T follicular helper cell (primary cell): ENCODE results near the gene UNC5B.

ENCODE experiments used
- DNase-seq: peaks from one replicate; pipeline ENCODE4 v3.0.0-alpha.2; 2020; ENCODE audit warnings: low read depth

UNC5B gene

DNA sequence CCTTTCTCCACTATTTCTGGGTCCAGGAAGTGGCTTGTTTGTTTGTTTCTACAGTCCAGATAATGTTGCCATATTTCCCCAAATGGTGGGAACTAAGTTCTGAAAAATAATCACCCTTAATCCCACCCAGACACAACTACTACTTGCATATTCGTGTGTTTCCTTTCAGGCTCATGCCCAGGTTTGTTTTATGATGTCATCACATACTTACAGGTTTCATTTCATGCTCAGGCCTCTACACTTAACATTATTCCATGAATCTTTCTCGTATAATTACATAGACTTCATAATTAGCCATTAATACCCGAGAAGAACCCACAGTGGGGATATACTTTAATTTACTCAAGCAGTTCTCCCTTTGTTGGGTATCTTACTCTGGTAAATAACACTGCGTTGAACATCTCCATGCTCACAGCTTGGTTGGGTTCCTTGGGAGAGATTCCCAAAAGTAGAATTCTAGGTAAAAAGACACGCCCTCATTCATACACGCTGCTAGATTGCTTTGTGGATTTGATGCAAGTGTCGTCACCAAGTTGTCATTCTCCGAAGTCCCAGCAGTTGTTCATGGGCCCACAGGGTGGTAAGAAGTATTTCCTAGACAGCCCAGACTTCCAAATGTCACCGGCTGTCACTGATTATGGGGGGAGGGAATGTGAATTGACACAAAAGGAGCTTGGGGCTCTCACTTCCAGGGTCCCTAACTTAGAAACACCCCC lies 42.6 kb downstream of the UNC5B start:
- no peak for DNase-seq

DNA sequence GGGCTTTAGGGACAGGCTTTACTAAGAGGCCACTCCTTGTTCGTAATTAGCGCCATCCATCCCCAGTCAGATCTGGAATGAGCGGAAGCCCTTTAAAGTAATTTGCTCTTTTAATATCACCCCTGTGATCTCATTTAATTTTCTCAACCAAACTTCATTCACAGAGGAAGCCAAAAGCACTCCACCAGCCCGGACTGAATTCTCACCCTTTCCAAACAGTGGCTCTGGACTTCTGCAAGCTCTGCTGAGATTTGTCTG lies 43.1 kb downstream of the UNC5B start:
- no peak for DNase-seq

DNA sequence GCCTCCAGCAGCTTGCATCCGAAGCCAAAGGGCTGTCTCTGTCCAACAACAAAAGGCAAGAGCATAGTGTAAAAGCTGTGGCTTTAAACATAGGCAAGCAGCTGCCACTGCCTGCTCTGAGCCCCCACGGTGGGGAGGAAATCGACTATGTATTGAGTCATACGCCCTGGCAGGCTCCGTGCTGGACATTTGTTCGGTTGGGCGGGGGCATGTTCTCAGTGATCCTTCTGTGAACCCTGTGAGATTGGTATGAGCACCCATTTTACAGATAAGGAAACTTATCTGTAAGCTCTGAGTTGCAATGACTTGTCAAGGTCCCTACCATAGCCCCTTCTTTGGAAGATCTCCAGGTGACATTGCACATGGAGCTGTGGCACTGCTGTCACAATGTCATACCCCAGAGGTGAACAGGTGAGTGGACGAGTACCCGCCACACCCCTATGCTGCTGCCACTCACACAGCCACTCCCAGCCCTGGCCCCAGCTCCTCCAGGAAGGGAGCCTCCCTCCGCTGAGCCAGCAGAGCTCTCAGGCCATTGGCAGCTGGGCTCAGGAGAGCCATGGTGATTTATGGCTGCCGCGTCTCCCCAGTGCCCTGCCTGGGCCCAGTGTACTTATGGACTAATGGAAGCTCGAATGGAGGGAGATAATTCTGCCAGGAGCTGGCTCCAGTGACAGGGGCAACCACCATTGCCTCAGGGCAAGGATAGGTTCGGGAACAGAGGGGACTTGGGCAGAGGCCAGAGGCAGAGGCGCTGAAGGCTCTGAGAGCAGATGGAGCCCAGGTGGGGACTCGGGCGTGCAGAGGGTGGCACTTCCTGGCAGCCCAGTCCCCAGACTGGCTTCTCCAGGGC lies 43.7 kb downstream of the UNC5B start:
- no peak for DNase-seq

DNA sequence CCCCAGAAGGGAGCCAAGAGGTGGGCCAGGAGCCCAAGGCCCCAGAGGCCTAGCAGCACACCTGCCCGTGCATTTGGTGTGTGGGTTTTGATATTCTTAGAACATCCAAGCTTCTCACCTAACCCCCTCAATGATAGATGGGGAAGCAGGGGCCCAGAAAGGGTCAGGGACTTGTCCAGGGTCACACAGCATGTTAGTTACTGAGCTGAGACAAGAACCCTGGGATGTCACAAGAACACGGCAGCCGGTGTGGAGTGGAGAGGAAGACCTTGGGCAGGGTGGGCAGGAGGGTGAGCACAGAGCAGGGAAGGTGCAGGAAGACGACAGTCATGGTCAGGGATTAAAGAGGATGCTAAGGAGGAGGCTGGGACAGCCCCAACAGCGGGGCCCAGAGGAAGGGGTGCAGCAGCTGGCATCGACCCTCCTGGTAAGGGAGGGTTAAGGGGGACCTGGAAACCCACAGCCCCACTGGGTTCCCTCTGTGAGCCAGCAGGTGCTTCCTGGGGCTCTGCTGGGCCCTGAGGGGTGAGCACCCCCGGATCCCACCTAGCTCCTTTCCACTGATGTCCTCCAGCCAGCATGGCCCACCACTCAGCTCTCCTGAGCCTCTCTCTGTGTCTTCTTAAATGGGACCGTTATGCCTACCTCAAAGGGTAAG lies 44.4 kb downstream of the UNC5B start:
- DNase-seq, result no peak

DNA sequence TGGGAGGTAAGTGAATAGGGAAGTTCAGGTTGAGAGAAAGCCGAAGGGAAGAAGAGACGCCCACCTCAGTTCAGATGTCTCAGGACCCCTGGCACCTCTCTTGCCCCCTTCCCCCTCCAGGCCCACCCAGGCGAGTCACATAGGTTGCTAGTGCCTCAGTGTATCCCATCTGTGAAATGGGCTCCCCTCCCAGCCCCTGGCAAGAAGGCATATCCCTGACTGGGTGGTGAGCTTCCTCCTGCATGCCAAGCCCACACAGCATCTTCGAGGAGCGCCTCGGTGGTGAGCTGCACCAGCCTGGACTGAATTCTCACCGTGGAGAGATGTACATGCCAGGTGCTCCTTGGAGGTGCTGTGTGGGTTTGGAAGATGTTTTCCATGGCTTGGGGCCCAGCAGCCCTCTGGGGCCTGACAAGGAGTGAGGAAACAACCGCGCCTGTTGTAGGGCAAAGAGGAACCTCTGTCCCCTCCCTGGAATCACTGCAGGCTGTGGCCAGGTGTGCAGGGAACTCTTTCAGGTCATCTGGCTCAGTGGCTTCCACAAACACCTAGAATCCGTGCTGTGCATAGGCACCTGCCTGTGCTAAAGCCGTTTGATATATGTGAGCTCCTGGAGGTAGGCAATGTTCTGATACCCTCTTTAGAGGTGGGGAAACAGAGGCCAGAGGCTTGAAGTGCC lies 45.1 kb downstream of the UNC5B start:
- no peak for DNase-seq

DNA sequence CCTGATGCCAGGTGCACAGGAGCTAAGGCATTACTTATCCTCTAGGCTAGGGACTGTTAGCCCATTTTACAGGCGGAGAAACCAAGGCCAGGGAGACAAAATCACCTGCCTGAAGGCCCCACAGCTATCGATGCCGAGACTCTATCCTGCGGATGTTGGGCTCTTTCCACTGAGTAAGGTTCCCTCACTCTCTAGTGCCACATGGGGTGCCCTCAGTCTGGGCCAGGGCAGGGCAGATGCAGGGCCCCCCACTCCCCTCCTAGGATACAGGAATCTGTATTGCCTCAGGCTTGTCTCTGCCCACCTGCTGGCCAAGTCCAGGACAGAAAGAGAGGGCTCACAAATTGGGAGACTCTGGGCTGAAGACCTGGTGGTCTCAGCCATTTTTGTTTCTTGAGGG lies 45.7 kb downstream of the UNC5B start:
- no peak for DNase-seq

DNA sequence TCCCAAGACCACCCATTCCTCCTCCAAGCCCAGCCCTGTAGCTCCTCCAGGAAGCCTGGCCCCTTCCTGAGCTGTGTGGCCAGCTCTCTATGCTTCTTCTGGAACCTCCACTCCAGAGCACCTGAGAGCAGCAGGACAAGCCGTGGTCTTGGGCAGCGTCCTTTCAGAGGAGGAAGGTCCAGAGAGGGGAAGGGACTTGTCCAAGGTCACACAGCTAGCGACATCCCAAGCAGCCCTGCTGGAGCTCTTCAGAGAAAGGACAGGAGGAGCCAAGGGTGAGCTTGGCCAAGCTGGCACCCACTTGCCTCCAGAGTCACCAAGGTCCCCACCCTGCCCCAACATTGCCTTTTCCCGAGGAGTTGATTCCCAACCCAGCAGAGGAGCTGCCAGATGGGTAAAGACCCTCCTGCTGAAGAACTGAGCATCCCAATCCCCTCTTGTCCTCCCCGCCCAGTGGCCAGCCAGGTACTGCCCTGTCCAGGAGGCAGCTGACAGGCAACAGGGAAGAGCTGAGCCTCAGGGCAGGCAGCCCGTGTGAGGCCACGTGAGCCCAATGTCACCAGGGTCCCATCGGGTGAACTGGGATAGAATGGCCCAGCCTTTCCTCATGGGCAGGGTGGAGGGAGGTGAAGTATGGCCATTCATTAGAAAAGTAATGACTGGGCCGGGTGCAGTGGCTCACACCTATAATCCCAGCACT lies 46.2 kb downstream of the UNC5B start:
- DNase-seq, result no peak

DNA sequence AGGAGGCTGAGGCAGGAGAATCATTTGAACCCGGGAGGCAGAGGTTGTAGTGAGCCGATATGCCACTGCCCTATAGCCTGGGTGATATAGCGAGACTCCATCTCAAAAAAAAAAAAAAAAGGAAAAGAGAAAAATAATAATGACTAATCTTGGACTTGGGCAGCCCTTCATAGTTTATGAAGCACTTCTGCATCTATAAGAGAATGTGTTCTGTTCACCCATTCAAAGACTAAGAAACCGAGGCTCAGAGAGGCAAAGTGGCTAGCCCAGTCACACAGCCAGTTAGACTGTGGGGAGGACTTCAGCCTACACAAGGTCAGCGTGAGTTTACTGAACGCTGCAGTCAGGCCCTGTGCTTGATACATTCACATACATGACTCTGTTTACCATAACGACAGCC lies 46.9 kb downstream of the UNC5B start:
- DNase-seq, result no peak

DNA sequence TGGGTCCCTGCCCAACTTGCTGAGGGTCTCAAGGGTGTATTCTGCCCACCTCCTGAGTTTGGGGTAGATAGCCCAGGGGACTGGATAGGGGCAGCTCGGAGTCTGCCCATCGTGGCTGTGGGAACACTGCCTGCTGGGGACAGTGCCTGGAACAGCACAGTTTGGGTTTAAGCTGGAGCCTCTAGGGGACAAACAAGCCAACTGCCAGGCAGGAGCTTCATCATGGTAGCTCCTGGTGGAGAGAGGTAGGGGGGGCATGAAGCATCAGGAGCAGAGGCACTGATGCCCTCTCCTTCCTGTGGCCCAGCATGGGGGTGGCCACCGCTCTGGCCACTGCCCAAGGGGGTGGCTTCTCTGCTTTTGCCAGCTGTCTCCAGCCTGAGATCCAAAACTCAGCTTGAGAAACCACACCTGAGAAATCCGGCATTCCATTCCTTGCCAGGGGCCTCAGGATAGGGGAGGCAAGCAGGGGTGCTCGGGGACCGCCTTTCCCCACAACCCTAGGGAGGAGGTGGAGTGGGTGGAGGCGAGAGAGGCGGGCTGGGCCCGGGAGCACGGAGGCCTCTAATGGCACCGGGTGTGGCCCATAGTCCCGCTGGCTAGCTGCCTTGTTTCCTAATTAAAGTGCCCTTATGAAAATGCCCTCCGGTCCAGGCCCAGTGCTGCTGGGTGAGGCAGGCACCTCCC lies 47.6 kb downstream of the UNC5B start:
- DNase-seq, result no peak

DNA sequence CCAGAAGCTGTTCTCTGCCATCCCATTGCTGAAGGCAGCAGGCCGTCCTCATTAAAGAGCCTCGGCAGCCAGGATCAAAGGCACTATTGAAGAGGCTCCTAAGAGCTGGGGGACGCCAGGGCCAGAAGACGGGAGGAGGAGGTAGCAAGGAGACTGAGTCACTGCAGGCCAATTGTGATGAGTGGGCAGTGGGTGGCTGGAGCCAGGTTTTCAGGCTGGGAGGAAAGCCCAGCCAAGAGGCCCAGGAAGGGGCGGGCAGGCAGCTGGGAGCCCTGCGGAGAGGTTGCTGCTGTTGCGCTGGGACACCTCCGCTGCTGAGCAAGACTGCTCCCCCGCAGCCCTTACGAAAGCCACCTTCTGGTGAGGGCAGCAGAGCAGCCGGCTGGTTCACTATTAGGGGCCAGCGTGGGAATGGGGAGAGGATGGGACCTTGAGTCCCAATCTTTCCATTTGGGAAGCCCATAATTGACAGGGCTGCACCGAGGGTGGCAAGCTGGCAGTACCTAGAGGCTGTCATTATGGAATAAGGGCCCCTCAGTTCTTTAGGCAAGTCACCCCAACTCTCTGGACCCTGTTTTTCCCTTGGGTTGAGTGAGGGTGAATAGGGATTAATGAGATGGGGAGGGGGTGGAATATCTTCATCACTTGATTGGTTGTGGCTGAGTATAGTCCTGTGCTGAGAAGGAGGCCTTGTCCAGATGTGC lies 48.4 kb downstream of the UNC5B start:
- no peak for DNase-seq

DNA sequence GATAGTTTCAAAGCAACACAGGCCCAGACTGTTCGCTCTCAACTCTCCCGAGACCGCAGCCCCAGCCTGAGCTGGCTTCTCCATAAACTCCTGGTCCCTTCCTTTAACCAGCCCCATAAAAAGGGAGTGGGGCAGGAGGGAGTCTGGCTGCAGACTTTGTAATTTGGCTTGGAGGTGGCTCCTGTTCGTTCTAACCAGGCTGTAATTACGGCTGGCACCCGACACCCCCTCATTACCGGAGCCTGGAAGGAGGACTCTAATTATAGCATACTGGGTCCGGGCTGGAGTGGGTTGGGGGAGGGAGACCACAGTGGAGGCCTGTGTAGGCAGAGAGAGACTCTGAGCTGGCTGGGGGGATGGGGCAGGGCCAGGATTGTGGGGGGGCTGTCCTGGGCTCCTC lies 49.7 kb downstream of the UNC5B start:
- DNase-seq, result no peak

DNA sequence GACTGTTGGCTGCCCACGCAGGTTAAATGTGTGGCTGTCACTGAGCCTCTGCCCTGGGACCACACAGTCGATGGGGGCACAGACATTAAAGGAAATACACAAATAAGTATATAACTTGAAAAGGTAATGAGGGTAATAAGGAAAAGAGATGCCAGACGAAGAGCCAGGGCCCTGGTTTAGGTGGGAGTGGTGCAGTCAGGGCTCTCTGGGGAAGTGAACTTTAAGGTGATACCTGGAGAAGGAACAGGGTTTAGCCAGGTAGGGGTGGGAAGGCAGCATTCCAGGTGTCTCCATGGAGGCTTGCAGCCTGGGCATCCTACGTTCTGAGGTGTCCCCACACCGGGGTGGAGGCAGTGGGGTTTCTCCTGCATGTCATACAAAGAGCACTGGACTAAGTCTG lies 50.4 kb downstream of the UNC5B start:
- DNase-seq, result no peak

DNA sequence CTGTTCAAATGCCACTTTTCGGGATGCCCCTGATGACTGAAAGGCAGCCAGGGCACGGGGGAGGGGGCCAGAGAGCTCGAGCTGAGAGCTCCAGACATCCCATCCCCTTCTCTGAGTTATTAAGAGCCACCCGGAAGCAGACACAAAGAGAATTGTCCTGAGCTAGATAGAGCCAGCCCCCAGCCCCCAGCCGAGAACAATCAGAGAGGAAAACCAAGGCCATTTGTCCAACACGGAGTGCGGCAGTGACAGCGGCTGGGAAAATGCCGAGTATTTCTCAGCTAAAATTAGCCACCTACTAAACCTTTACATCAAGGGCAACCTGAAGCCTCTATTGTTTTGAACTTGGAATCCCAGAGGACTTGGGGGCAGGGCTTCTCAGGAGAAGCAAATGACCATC lies 51.0 kb downstream of the UNC5B start:
- DNase-seq, result no peak

DNA sequence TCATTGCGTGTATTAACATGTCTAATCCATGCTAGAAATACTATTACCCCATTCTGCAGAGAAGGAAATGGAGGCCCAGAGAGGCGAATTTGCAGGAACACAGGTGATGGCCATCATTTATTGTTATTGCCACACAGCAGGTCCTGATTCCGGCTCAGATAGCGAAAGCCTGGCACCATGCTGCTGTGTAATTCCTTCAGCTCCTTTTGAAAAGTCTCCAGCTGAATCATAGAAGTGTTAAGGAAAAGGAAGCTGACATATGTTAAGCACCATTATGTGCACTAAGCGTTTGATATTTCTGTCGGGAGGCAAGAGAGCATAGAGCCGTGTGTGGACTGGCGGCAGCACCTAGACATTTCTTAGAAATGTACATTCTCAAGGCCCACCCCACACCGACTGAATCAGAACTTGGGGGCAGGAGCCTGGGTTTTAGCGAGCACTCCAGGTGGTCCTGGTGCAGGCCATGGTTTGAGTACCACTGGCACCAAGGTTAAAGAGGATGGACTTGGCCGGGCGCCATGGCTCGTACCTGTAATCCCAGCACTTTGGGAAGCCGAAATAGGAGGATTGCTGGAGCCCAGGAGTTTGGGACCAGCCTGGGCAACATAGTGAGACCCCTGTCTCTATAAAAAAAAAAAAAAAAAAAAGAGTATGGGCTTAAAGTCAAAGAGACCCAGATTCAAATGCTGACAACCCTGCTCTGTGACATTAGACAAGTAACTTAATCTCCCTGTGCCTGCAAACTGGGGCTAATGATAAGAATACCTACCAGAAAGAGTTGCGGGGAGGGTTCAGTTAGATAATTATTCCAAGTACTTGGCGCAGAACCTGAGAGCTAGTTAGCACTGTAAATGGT lies 52.2 kb downstream of the UNC5B start:
- no peak for DNase-seq

DNA sequence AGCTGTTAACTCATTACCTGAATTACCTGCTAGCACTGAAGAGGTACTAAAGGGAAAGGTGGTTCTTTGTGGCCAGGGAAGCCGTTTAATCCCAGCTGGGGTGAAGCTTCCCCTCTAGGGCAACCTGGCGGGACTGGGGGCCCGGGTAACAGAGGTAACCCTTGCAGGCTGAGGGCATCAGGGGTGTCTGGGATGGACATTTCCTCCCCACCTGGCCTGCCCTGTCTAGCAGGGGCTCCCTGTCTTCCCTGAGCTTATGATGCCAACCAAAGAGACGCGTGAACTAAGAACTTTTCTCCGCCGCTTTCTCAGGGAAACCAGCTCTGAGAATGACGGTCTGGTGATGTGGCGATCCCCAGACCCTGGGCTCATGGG lies 52.8 kb downstream of the UNC5B start:
- no peak for DNase-seq

DNA sequence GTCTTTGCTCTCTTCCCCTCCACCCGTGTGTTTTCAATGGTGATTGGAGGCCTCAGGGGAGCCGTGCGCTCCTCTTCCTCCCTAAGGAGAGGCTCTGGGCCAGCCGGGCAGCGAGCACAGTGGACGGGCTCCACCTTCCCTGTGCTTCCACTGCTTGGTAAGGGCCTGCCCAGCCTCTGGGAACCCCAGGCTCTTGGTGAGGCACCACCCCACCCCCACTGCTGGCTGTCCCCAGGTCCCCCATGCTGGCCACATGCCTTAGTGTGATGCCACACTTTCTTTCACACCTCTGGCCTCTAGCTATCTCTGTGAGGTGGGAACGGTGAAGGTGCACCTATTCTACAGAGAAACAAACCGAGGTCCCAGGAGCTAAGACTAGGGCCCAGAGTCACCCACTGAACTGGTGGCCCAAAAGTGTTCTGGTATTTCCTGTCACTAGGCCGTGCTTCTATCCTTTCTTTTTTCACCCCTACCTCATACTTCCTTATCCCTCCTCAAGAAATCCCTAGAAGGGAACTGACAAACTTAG lies 53.3 kb downstream of the UNC5B start:
- no peak for DNase-seq

DNA sequence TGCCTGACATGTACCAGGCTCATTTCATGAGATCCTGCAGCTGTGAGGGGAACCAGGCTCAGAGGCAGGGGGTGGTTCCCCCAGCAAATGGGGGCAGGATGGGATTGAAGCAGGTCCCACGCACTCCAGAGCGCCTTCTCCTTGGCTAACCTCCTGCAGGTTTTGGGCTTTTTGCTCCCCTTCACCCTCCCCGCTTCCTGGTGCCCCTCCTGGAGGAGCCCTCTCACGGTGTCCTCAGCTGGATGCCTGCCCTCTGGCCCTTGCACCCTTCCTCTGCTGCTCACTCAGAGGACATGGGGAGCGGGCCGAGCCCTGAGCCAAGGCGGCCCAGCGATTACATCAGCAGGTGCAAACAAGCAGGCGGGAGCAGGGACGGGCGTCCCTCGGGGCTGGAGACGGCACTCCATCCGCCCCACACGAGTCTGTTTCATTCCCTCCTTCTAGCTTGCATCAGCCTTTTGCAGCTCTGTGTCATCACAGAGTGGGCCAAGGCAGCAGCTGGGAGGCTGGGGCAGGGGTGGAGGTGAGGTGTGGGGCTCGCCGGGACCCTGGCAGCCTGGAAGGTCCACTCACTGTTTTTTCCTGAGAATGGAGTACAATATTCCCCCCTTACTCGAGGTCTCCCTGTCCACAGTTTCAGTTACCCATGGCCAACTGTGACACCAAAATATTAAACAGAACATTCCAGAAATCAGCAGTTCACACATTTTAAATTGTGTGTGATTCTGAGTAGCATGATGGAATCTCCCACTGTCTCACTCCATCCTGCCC lies 54.0 kb downstream of the UNC5B start:
- DNase-seq, result no peak

DNA sequence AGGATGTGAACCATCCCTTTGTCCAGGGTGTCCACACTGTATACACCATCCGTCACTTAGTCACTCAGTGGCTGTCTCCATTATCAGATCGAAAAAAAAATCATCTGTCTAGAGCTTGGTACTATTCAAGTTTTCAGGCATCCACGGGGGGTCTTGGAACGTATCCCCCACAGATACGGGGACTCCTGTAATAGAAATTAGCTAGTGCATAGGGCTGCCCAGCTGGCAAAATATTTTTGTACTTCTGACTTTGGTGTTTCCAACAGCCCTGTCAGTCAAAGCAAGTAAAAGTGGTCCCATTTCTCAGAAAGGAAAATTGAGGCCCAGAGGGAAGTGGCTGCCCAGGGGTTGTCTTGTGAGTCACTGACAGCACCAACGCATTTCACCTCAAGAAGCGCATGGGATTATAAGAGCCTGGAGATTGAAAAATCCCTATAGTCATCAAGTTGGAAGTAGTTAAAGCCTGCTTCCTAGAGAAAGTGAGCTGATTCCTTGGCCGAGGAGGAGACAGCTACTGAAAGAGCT lies 54.6 kb downstream of the UNC5B start:
- no peak for DNase-seq
